ENCODE results near the gene TJP1.

DNA sequence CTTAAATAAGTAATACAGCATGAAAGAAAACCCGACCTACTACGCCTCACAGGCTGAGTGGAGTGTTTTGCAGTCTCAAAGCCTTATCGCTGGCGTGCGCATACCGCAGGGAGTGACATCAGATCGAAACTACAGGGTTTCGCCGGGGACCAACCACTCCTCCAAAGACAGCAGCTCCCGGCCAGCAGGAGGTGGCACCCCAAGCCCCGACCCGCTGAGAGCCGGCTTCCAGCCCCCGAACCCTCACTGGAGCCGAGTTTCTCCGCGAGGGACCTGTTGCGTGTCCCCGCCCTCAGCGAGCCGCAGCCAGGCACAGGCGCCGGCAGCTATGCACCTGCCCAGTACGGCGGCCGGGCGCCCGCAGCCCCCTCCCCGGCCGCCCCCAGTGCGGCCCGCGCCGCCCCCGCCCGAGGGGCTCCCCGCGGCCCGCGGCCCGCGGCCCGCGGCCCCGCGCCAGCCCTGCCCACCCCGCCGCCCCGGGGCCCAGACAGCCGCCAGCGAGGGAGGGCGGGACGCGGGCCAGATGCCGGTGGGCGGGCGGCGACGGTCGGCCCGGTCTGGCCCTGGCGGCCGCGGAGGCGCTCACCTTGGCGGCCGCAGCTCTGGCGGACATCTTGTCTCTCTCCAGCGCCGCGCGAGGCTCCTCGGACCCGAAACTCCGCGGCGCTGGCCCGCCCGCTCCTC lies 710 bp downstream of the TJP1 start:
- TF ChIP-seq POLR2A (IDR thresholded peaks at IDR 0.05): no peak
- TF ChIP-seq, protein P1, sequence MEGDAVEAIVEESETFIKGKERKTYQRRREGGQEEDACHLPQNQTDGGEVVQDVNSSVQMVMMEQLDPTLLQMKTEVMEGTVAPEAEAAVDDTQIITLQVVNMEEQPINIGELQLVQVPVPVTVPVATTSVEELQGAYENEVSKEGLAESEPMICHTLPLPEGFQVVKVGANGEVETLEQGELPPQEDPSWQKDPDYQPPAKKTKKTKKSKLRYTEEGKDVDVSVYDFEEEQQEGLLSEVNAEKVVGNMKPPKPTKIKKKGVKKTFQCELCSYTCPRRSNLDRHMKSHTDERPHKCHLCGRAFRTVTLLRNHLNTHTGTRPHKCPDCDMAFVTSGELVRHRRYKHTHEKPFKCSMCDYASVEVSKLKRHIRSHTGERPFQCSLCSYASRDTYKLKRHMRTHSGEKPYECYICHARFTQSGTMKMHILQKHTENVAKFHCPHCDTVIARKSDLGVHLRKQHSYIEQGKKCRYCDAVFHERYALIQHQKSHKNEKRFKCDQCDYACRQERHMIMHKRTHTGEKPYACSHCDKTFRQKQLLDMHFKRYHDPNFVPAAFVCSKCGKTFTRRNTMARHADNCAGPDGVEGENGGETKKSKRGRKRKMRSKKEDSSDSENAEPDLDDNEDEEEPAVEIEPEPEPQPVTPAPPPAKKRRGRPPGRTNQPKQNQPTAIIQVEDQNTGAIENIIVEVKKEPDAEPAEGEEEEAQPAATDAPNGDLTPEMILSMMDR (IDR thresholded peaks at IDR 0.05): no peak

Measured in lower leg skin (tissue), 3 donors.